B cell (primary cell): ENCODE results near the gene ABHD16A. TPM values are rescaled to one million over a fixed set of nuclear protein-coding genes. Genes with fewer than 3 reads are reported as not detected.

Source experiments
- ATAC-seq: fragments of 200-7000 bp; cut with Tn5 transposase; one replicate; pipeline ENCODE4 v1.10.0; 2021; ENCODE audit warnings: low read depth, mild to moderate bottlenecking, moderate number of reproducible peaks, moderate library complexity
- CTCF ChIA-PET: fragments of 350-600 bp; sonication (Branson Sonifier 250); formaldehyde crosslinking; loops from one replicate; lab custom pipeline; 2021; ENCODE audit warnings: antibody characterized with exemption, inconsistent platforms; lab: Charles Lee
- POLR2A ChIA-PET: fragments of 350-600 bp; sonication (Branson Sonifier 250); formaldehyde crosslinking; loops from one replicate; lab custom pipeline; 2021; ENCODE audit warnings: antibody characterized with exemption; lab: Charles Lee
- DNase-seq: peaks from one replicate; pipeline ENCODE4 v3.0.0; 2013
- H2AFZ ChIP-seq: 2 replicates; pipeline ENCODE4 v1.6.1; 2012; ENCODE audit warnings: mild to moderate bottlenecking, low read depth, low read length; ENCODE audit not compliant: insufficient read depth, poor library complexity, severe bottlenecking
- H3K27ac ChIP-seq, 2 donors: 1 replicate in 1 of 2; 2 replicates in 1 of 2; pipeline ENCODE4 v1.5.1; 2012 to 2013; ENCODE audit warnings: low read length in 2 of 2, mild to moderate bottlenecking in 2 of 2, moderate library complexity in 1 of 2
- H3K27me3 ChIP-seq, 4 experiments: fragments of 200-600 bp in 1 of 4; sonication (generic) in 1 of 4; replicated peaks in 1 of 4; 1 replicate in 2 of 4; 2 replicates in 2 of 4; pipeline versions ENCODE4 v1.6.1 to v1.7.0; 2013 to 2016; ENCODE audit warnings: low read length in 3 of 4, mild to moderate bottlenecking in 2 of 4, mixed read lengths in 1 of 4, moderate library complexity in 1 of 4; ENCODE audit not compliant: insufficient read depth in 4 of 4, control insufficient read depth in 3 of 4; ENCODE audit errors: control extremely low read depth in 1 of 4
- H3K36me3 ChIP-seq, 2 experiments: replicated peaks in 1 of 2; 1 replicate in 1 of 2; 2 replicates in 1 of 2; pipeline versions ENCODE4 v1.6.1 to v1.7.1; 2013; ENCODE audit warnings: low read length in 1 of 2; ENCODE audit not compliant: insufficient read depth in 2 of 2, control insufficient read depth in 1 of 2; ENCODE audit errors: control extremely low read depth in 1 of 2, extremely low read depth in 1 of 2
- H3K4me1 ChIP-seq, 2 donors: fragments of 200-600 bp in 1 of 2; sonication (generic) in 1 of 2; 1 replicate in 1 of 2; 2 replicates in 1 of 2; pipeline versions ENCODE4 v1.5.1 to v1.6.1; 2013 to 2017; ENCODE audit warnings: low read length in 2 of 2; ENCODE audit not compliant: control insufficient read depth in 2 of 2, insufficient read depth in 2 of 2
- H3K4me2 ChIP-seq: replicated peaks from 2 replicates; pipeline ENCODE3; 2012; ENCODE audit warnings: mild to moderate bottlenecking, low read depth, low read length; ENCODE audit not compliant: poor library complexity, severe bottlenecking
- H3K4me3 ChIP-seq, 5 experiments: fragments of 200-600 bp in 1 of 5; sonication (generic) in 1 of 5; 1 replicate in 3 of 5; 2 replicates in 2 of 5; pipeline versions ENCODE4 v1.5.1 to v1.7.0; 2011 to 2016; ENCODE audit warnings: low read length in 4 of 5, mild to moderate bottlenecking in 4 of 5, low read depth in 2 of 5, control low read depth in 1 of 5, moderate library complexity in 1 of 5; ENCODE audit not compliant: insufficient read depth in 1 of 5; ENCODE audit errors: control extremely low read depth in 1 of 5, extremely low read depth in 1 of 5
- H3K79me2 ChIP-seq: fragments of 200-600 bp; sonication (generic); one replicate; pipeline ENCODE4 v1.6.0; 2016; ENCODE audit warnings: low read length; ENCODE audit not compliant: control insufficient read depth, insufficient read depth
- H3K9ac ChIP-seq: fragments of 200-600 bp; sonication (generic); 2 replicates; pipeline ENCODE4 v1.6.1; 2017; ENCODE audit warnings: mild to moderate bottlenecking, low read length, moderate library complexity
- H3K9me3 ChIP-seq, 3 donors: one replicate each; pipeline versions ENCODE4 v1.6.1 to v1.7.1; 2013; ENCODE audit warnings: low read length in 2 of 3; ENCODE audit not compliant: control insufficient read depth in 2 of 3, insufficient read depth in 1 of 3; ENCODE audit errors: control extremely low read depth in 1 of 3
- H4K20me1 ChIP-seq: 2 replicates; pipeline ENCODE4 v1.6.0; 2012; ENCODE audit warnings: mild to moderate bottlenecking, low read length; ENCODE audit not compliant: insufficient read depth, control insufficient read depth, poor library complexity, severe bottlenecking
- H3K27ac Mint-ChIP-seq: one replicate; pipeline ENCODE4 v1.8.0; 2021; ENCODE audit warnings: mixed read lengths
- H3K27me3 Mint-ChIP-seq: one replicate; pipeline ENCODE4 v1.8.0; 2021; ENCODE audit warnings: mixed read lengths
- H3K4me1 Mint-ChIP-seq: one replicate; pipeline ENCODE4 v1.8.0; 2021; ENCODE audit warnings: mixed read lengths
- H3K4me3 Mint-ChIP-seq: one replicate; pipeline ENCODE4 v1.8.0; 2021; ENCODE audit warnings: mixed read lengths
- H3K9me3 Mint-ChIP-seq: one replicate; pipeline ENCODE4 v1.8.0; 2022; ENCODE audit warnings: mixed read lengths; ENCODE audit not compliant: insufficient read depth
- CTCF ChIP-seq: fragments of 200-600 bp; IDR thresholded peaks from one replicate; pipeline ENCODE4 v1.8.0; 2022; ENCODE audit warnings: antibody characterized with exemption, mild to moderate bottlenecking
- EZH2 ChIP-seq: IDR thresholded peaks from 2 replicates; pipeline ENCODE4 v1.6.1; 2012; ENCODE audit warnings: borderline replicate concordance, low read depth, mild to moderate bottlenecking, moderate library complexity, low read length; ENCODE audit not compliant: insufficient read depth, poor library complexity, severe bottlenecking
- WGBS: methylation state at CpG from one replicate; pipeline ENCODE4 v1.1.5; 2013; ENCODE audit warnings: missing lambda C conversion rate; ENCODE audit not compliant: insufficient coverage; 5-methylcytosine and 5-hydroxymethylcytosine counted together
- intact Hi-C: fragments of 100-400 bp; cut with micrococcal nuclease; formaldehyde crosslinking; loops from one replicate; pipeline ENCODE4 v1.10.0; 2022
- polyA plus RNA-seq: library from polyadenylated mRNA; depleted of rRNA; stranded (reverse); fragments of >200 nt; gene quantifications from 2 replicates; pipeline ENCODE4 v1.2.3, GENCODE V29; 2012
- total RNA-seq, 2 donors: library from RNA; stranded (reverse); fragments of 120-200 nt in 1 of 2; gene quantifications; 1 replicate in 1 of 2; 2 replicates in 1 of 2; pipeline versions ENCODE4 v1.2.3 to v1.2.4, GENCODE V29; 2013 to 2022

ABHD16A gene
- total and polyA plus RNA-seq, 2 donors (not counting 1 experiment from before 2014, with no cell fraction given), result 78.3 to 97.5 TPM

GRCh38 chr6:31680226-31681134, 22.6 kb downstream of the ABHD16A start, which contains the start of gene LY6G5C:
Gene LY6G5C (minus strand): TSS chr6:31681067. CDS start chr6:31680373, 694 bp downstream.
- ATAC-seq (peak; percentile 78), DNase-seq (peak; percentile 79)
- TF ChIP-seq EZH2, result no peak
- peak; percentile 55 for TF ChIP-seq CTCF
- Histone ChIP-seq H3K27ac (peak within 1 kb of the TSS in 1 of 2 donors; percentile 50), H3K9ac (peak within 1 kb of the TSS; percentile 77), H2AFZ (peak within 1 kb of the TSS; percentile 80), H3K4me2 (peak within 1 kb of the TSS; percentile 99), H4K20me1 (no peaks in the 10 kb centered on the region), H3K4me3 (peak within 1 kb of the TSS; percentile 44 to 69 (median 53)), H3K4me1 (peaks cover 19 to 41% of the 10 kb centered on the region in 2 donors), H3K36me3 (peaks cover 0 to 3% of the 10 kb centered on the region in 2 experiments), H3K9me3 (no peaks in the 10 kb centered on the region), H3K27me3 (no peaks in the 10 kb centered on the region), H3K79me2 (no peaks in the 10 kb centered on the region)
- POLR2A ChIA-PET, result interaction anchor here (0.6 to 1.5 kb wide), 3 partner anchors 15 to 150 kb away, joined by 3 to 10 read pairs (median 7); partner anchors contain the start of gene ABHD16A
- Mint-ChIP-seq H3K4me3 (peak within 1 kb of the TSS; percentile 88), H3K27ac (peak within 1 kb of the TSS; percentile 57), H3K4me1 (peaks cover 45% of the 10 kb centered on the region), H3K9me3 (no peaks in the 10 kb centered on the region), H3K27me3 (no peaks in the 10 kb centered on the region)
- intact Hi-C loops, result loop anchor here (1.0 to 2.0 kb wide), 7 partner anchors 23 to 272 kb away; partner anchors contain the start of gene ABHD16A
- 12% methylated on average over 16 of the region's 17 CpGs for WGBS
- CTCF ChIA-PET, result interaction anchor here (0.6 to 3.3 kb wide), 22 partner anchors 9 to 498 kb away, joined by 3 to 57 read pairs (median 4); partner anchors contain the start of genes ABHD16A, HSPA1A, HSPA1L and LSM2
